ENCODE results near the gene TMEM109. TPM values are rescaled to one million over a fixed set of nuclear protein-coding genes. Genes with fewer than 3 reads are reported as not detected.

TMEM109 gene
- total and polyA plus RNA-seq, 9 of the 15 experiments (the other 6 are each of a cell fraction or from before 2014, with no cell fraction given): 9.2 to 71.3 (median 30.5) TPM

GRCh38 chr11:60933416-60934123 lies 19.6 kb downstream of the TMEM109 start:
- ATAC-seq: no peak
- WGBS (ENCODE audit: insufficient coverage, low coverage, missing lambda C conversion rate): 15% methylated on average over 36 of the region's 37 CpGs
- Histone ChIP-seq H3K9me1 (ENCODE audit: control insufficient read depth, insufficient read depth, low read length) (no peaks in the 10 kb centered on the region), H3K9ac (ENCODE audit: insufficient read depth in 1 of 2, low read depth in 2 of 2, low read length in 2 of 2) (no peak overlapping the region; a peak in 1 of 4 replicates), H3K4me1 (replicated peaks in 1 of 2; ENCODE audit: control insufficient read depth in 2 of 2, insufficient read depth in 2 of 2, low read length in 2 of 2) (peaks cover 0 to 26% of the 10 kb centered on the region in 2 experiments; a peak in 1 of 5 replicates), H3K79me2 (ENCODE audit: control insufficient read depth, insufficient read depth, low read length) (no peaks in the 10 kb centered on the region), H4K20me1 (replicated peaks; ENCODE audit: control insufficient read depth, insufficient read depth, low read length) (peaks cover 19% of the 10 kb centered on the region; the same call in 1 of the 2 replicates), H2AFZ (ENCODE audit: low read depth, low read length) (no peak overlapping the region), H3K27ac (ENCODE audit: extremely low read depth, low read depth, low read length) (no peak overlapping the region), H3K9me3 (replicated peaks; ENCODE audit: control insufficient read depth, insufficient read depth, low read depth, low read length) (no peaks in the 10 kb centered on the region), H3K27me3 (ENCODE audit: control insufficient read depth in 2 of 2, insufficient read depth in 2 of 2, low read length in 2 of 2) (peaks cover 76 to 94% of the 10 kb centered on the region in 2 experiments), H3K4me2 (ENCODE audit: insufficient read depth, low read length) (no peak overlapping the region), H3K4me3 (no peak overlapping the region), H3K36me3 (ENCODE audit: control insufficient read depth, insufficient read depth, low read length) (no peaks in the 10 kb centered on the region)
- no peak for TF ChIP-seq STAT5A (IDR thresholded peaks at IDR 0.05; ENCODE audit: borderline replicate concordance, low read length)
- TF ChIP-seq, protein P1, sequence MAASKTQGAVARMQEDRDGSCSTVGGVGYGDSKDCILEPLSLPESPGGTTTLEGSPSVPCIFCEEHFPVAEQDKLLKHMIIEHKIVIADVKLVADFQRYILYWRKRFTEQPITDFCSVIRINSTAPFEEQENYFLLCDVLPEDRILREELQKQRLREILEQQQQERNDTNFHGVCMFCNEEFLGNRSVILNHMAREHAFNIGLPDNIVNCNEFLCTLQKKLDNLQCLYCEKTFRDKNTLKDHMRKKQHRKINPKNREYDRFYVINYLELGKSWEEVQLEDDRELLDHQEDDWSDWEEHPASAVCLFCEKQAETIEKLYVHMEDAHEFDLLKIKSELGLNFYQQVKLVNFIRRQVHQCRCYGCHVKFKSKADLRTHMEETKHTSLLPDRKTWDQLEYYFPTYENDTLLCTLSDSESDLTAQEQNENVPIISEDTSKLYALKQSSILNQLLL (CRISPR knock-in tag; IDR thresholded peaks at IDR 0.05; ENCODE audit: borderline replicate concordance): no peak
- TF ChIP-seq MYBL2 (IDR thresholded peaks at IDR 0.05; ENCODE audit: low read depth): no peak
- no peak for TF ChIP-seq MYBL2 (CRISPR knock-in tag; IDR thresholded peaks at IDR 0.05; ENCODE audit: borderline replicate concordance)
- TF ChIP-seq ZEB2 (IDR thresholded peaks at IDR 0.05): no peak
- TF ChIP-seq, protein P2, sequence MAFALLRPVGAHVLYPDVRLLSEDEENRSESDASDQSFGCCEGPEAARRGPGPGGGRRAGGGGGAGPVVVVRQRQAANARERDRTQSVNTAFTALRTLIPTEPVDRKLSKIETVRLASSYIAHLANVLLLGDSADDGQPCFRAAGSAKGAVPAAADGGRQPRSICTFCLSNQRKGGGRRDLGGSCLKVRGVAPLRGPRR (CRISPR knock-in tag; IDR thresholded peaks at IDR 0.05): no peak
- intact Hi-C loops (cut with micrococcal nuclease) (no loop called here), in situ Hi-C loops (cut with MboI) (no loop called here)
- POLR2A ChIA-PET: interaction anchor here (0.7 kb wide), 1 partner anchor 9 kb away, joined by 3 read pairs; no protein-coding TSS in a partner anchor
- CTCF ChIA-PET (ENCODE audit: low intra/inter-chr PET ratio): interaction anchor here (0.6 kb wide), 1 partner anchor 20 kb away, joined by 4 read pairs; no protein-coding TSS in a partner anchor
- no peak for DNase-seq (ENCODE audit: extremely low read depth in 1 of 4, low spot score in 3 of 4)
- no TSS peak for BruUV-seq (replicated peaks)
- FAIRE-seq: no peak

Data from K562 (cell line).